GM18868 (cell line): Measurements from ENCODE around the gene GRB2.
"Not testable (repeated sequence)": the region's sequence is repeated elsewhere in the genome, so short reads cannot be mapped to it uniquely, and the experiment has no call there.

Experiments
- ATAC-seq: cut with Tn5 transposase; IDR thresholded peaks from one replicate; pipeline ENCODE4 v1.9.1; 2021; ENCODE audit warnings: mild to moderate bottlenecking, moderate library complexity; ENCODE audit not compliant: unreplicated experiment

GRB2 gene

GRCh38 chr17:75390982-75391381 is 14.5 kb downstream of the GRB2 start:
- ATAC-seq: no peak

DNA sequence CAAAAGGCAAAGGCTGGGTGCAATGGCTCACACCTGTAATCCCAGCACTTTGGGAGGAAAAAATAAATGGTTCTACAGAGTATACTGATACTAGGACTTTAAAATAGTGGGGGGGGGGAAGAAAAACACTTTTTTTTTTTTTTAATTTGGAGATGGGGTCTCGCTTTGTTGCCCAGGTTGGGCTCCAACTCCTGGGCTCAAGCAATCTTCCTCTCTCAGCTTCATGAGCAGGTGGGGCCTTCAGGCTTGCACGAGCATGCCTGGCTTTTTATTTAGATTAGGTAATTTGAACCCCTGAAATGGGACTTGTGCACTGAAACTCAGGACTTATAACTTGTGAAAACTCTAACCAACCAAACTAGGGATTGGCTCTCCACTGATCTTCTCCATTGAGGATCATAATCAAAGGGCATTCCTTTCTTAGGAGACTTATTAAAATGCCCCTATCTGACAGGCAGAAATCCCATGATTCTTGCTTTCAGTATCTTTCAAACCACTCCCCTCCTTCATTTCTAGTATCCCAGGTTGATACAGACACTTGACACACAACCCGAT is 16.9 kb downstream of the GRB2 start:
- no peak for ATAC-seq

DNA sequence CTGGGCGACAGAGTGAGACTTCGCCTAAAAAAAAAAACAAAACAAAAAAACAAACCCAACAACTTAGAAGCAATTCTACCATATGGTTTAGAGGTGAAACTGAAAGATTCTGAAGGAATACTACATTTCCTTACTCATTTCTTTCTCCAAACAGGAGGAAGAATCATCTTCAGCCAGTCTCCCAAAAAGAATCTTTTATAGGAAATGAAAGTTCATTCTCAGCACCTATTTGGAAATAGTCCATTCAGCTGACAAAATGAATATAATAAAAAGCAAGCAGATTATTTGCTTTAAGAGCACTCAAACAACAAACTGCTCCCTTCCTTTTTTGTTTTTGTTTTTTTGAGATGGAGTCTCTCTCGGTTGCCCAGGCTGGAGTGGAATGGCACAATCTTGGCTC is 17.7 kb downstream of the GRB2 start:
- ATAC-seq: no peak

DNA sequence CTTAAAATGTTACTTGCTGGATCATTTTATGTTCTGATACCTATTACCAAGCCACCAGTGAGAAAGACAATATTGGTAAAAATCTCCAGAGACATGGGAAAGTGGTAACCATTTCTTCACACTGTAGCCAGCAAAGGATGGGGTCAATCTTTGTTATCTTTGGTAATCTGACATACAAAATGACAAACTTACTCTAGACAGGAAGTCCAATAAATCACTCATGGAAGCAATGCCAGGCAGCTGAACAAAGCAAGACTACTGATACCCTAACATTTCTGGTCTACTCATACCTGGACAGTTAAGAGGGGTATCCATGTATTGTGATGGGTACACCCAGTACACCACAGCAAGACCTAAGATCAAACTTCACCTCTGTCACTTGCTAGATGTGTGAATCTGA is 19.0 kb downstream of the GRB2 start:
- no peak for ATAC-seq

GRCh38 chr17:75384751-75385150 is 20.7 kb downstream of the GRB2 start:
- ATAC-seq: no peak

GRCh38 chr17:75383842-75384195 is 21.7 kb downstream of the GRB2 start:
- no peak for ATAC-seq

GRCh38 chr17:75380750-75381149 is 24.7 kb downstream of the GRB2 start:
- no peak for ATAC-seq

- no peak for ATAC-seq
Observed at GRCh38 chr17:75380315-75380714, 25.2 kb downstream of the GRB2 start.

GRCh38 chr17:75379426-75379825 is 26.1 kb downstream of the GRB2 start:
- not testable (repeated sequence) for ATAC-seq

DNA sequence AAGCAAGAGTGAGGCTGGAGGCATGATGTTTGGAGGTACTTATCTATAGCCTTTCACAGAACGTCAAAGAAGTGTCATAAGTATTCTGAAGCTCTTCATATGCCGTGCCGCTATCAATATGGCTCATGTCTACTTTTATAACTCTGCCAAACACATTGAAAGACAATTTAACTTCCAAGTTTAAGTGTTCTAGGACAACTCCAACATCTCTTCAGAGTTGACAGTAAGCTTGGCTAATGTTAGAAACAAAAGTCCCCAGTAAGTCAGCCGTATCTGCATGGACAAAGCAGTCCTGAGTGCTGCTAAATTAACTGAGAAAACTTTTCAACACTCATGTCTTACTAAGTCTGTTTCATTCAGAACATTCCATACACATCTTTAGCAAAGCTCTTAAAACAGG is 32.2 kb downstream of the GRB2 start:
- no peak for ATAC-seq

GRCh38 chr17:75371981-75372380 is 33.5 kb downstream of the GRB2 start:
- no peak for ATAC-seq

- no peak for ATAC-seq
Observed at GRCh38 chr17:75371339-75371738, 34.1 kb downstream of the GRB2 start.

DNA sequence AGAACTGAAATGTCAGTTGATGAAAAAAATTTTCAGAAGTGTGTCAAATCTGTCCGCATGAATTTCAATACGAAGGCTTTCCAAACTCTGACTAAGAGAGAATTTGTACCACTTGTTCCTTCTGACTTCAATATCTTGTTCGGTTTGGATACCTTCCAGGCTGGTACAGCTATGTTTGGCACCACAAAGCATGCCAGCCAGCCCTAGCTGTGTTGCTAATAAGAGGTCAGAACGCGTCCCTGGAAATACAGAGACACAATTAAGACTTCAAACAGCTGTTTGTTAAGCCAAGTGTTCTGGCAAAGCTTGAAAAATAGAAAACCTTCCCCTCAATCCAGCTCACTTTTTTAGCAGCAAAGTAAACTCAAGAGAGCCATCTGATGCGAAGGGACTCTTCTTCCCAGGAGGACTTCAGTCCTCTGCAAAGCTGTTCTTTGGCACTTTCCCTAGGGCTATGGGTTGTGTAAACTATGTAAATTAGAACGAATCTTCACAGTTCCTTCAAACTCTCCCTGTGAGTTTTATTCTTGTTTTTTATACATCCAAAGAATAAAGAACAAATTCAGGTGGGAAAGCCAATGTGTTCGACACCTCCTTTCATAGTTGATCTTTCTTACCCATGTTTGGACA is 35.1 kb downstream of the GRB2 start:
- ATAC-seq: no peak

- ATAC-seq: not testable (repeated sequence)
Observed at GRCh38 chr17:75367838-75368789, 37.4 kb downstream of the GRB2 start.

DNA sequence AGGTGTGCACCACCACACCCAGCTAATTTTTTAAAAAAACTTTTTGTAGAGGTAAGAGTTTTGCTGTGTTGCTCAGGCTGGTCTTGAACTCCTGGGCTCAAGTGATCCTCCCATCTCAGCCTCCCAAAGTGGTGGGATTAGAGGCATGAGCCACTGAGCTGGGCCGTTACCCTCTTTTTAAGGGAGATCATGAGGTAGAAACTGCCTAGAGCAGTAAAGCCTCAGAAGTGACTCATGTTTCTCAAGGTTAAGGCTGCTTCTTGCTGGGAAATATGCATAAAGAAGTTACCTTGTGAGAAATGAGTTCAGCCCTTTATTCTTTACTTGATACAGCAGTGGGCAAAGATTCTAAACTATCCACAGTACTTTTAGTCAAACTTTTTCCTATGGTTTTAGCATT is 38.2 kb downstream of the GRB2 start:
- ATAC-seq: no peak

- no peak for ATAC-seq
Observed at GRCh38 chr17:75366432-75366831, 39.0 kb downstream of the GRB2 start.

GRCh38 chr17:75365931-75366275 is 39.6 kb downstream of the GRB2 start:
- ATAC-seq: no peak

DNA sequence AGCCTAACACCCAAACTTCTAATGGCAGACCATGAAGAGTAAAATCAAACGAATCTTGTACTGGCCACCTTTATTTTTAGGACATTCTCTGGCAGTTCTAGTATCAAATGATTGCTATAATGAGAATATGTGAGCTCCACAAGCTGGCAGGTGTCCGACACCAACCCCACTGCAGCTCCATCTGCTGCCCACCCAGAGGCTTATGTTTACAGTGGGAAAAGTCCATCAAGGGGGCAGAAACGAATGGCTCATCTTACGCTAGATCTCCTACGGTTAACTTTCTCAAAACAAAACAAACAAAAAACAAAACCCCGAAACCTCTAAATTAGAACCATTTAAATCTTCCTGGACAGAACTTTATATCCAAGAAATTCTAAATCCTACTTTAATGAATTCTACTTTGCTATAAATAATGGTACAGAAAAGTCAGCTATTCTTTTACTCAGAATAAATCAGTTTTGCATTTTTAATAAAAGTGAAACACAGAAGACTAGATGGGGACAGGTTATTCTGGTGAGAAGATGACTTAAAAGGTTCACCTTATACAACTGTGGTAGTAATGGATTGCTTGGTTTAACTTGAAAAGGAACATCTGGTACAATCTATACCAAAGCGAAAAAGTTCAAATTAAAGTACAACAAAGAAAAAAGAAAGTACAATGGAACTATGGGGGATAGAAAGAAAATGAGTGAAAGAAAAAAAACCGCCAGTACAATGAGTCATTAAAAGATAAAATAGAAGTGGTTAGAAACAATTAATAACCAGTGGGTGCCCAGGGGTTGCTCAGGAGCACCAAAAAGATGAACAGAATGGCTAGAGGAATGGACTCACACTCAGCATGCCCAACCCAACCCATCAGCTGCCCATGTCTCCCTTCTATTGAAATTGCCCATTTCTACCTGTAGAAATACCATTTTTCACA is 40.2 kb downstream of the GRB2 start:
- no peak for ATAC-seq

DNA sequence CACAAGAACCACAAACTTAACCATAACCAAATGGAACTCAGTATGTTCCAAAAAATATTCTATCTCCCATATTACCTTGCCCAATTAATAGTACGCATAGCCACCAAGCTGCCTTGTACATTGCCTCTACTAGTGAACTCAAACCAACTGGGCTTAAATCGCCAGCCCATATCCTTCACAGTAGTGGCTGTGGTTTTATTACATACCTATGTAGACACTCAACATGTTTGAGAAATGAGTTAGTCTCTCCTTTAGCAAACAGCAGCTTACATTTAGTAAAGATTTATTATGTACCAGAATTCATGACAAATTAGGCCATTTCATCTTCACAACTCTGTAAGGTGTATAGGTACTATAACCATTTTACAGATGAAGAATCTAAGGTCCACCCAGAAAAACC is 41.4 kb downstream of the GRB2 start:
- ATAC-seq: no peak

DNA sequence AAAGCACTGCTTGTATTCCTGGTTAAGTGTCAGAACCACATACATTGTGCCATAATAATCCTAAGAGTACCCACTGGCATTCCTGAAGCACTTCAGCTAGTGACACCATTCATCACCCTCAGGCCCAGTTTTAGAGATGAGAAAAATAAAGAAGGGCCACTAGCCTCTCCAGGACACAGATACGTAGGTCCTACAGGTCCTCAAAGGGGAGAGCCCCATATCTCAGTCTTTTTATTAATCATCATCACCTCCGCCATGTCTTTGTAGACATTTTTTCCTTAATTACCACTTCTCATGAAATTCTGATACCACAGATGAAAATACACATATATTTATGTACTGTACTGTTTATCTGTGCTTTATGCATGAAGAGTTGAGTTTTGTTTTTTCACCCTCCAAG is 43.5 kb downstream of the GRB2 start:
- ATAC-seq: no peak

DNA sequence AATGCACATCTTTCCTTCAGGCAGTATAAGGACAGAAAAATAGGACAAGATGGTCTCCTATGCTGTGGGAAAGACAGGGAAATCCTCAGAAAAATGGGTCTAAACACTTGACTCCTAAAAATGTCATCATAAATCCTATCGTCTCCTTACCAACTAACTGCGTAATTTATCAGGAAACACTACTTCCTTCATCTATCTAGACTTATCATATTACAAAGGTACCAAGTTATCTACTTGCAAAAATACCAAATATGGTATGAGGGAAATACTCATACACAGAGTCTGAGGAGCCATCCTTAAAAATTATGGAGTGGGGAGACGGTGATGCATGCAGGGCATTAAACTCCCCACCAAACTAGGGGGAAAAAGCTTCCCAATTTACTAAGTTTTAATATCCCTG is 44.1 kb downstream of the GRB2 start:
- no peak for ATAC-seq
